ENCODE results near the gene BMP5.

Gene BMP5

GRCh38 chr6:55726144-55726543 is 149.2 kb downstream of the BMP5 start:
- Mint-ChIP-seq H3K4me3 (no peak overlapping the region), H3K36me3 (ENCODE audit: insufficient read depth) (no peaks in the 10 kb centered on the region), H3K9me3 (peaks cover 6% of the 10 kb centered on the region), H3K27me3 (no peaks in the 10 kb centered on the region), H3K27ac (ENCODE audit: low read depth) (no peak overlapping the region), H3K4me1 (no peaks in the 10 kb centered on the region)
- DNase-seq (ENCODE audit: low spot score in 2 of 2) (no peak), ATAC-seq (replicated peaks; ENCODE audit: extremely low read depth, poor library complexity, severe bottlenecking) (no peak)

DNA sequence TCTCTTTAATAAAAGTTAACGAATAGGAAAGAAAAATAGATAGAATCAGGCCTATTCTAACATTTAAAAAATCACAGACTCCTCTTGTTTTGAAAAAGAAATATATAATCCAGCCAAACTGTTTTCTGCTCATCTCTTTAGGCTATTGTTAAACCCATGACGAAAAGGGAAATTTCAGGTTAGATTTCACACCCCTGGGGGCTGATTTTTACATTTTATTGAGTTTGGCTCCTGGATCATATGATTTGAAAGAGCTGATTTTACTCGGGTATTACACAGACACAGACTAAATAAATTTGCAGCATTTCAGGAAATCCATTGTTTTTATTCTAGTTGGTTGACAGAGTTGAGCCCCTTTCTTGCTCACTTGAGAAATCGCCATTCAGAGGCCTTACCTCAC is 160.6 kb downstream of the BMP5 start:
- H3K4me1 Mint-ChIP-seq = no peaks in the 10 kb centered on the region
- no peak overlapping the region for H3K27ac Mint-ChIP-seq (ENCODE audit: low read depth)
- no peak for ATAC-seq (replicated peaks; ENCODE audit: extremely low read depth, poor library complexity, severe bottlenecking)
- H3K27me3 Mint-ChIP-seq = no peaks in the 10 kb centered on the region
- no peaks in the 10 kb centered on the region for H3K36me3 Mint-ChIP-seq (ENCODE audit: insufficient read depth)
- peaks cover 14% of the 10 kb centered on the region for H3K9me3 Mint-ChIP-seq
- no peak for DNase-seq (ENCODE audit: low spot score in 2 of 2)
- H3K4me3 Mint-ChIP-seq = no peak overlapping the region

GRCh38 chr6:55713436-55713835 is 162.0 kb downstream of the BMP5 start:
- no peaks in the 10 kb centered on the region for H3K4me1 Mint-ChIP-seq
- H3K27ac Mint-ChIP-seq (ENCODE audit: low read depth) = no peak overlapping the region
- no peak for DNase-seq (ENCODE audit: low spot score in 2 of 2)
- H3K36me3 Mint-ChIP-seq (ENCODE audit: insufficient read depth) = no peaks in the 10 kb centered on the region
- H3K4me3 Mint-ChIP-seq = no peak overlapping the region
- H3K9me3 Mint-ChIP-seq = peaks cover 18% of the 10 kb centered on the region
- ATAC-seq (replicated peaks; ENCODE audit: extremely low read depth, poor library complexity, severe bottlenecking) = no peak
- no peaks in the 10 kb centered on the region for H3K27me3 Mint-ChIP-seq

GRCh38 chr6:55708711-55709110 is 166.7 kb downstream of the BMP5 start:
- ATAC-seq (replicated peaks; ENCODE audit: extremely low read depth, poor library complexity, severe bottlenecking) = no peak
- no peak for DNase-seq (ENCODE audit: low spot score in 2 of 2)
- no peak overlapping the region for H3K27ac Mint-ChIP-seq (ENCODE audit: low read depth)
- H3K36me3 Mint-ChIP-seq (ENCODE audit: insufficient read depth) = no peaks in the 10 kb centered on the region
- H3K4me3 Mint-ChIP-seq = no peak overlapping the region
- peaks cover 15% of the 10 kb centered on the region for H3K9me3 Mint-ChIP-seq
- no peaks in the 10 kb centered on the region for H3K27me3 Mint-ChIP-seq
- no peaks in the 10 kb centered on the region for H3K4me1 Mint-ChIP-seq

GRCh38 chr6:55705451-55706440 is 169.6 kb downstream of the BMP5 start:
- peaks cover 23% of the 10 kb centered on the region for H3K9me3 Mint-ChIP-seq
- no peaks in the 10 kb centered on the region for H3K36me3 Mint-ChIP-seq (ENCODE audit: insufficient read depth)
- H3K4me1 Mint-ChIP-seq = no peaks in the 10 kb centered on the region
- ATAC-seq (replicated peaks; ENCODE audit: extremely low read depth, poor library complexity, severe bottlenecking) = no peak
- H3K27me3 Mint-ChIP-seq = no peaks in the 10 kb centered on the region
- no peak overlapping the region for H3K4me3 Mint-ChIP-seq
- DNase-seq (ENCODE audit: low spot score in 2 of 2) = no peak
- H3K27ac Mint-ChIP-seq (ENCODE audit: low read depth) = no peak overlapping the region

DNA sequence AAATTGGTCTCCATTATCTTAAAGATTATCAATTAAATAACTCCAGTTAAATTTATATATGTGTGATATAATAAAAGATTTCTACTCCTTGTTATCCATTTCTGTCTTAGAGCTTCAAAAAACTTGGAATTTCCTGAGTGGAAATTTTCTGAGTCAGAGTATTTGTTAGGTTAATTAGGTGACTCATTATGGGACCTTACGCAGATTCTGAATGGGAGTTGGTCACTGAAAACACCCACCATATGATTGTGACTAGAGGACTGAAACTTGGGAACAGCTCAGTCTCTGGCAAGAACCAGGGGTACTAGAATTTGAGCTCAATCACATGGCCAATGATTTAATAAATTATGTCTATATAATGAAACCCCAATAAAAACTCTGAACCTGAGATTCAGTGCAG is 171.0 kb downstream of the BMP5 start:
- H3K4me1 Mint-ChIP-seq = no peaks in the 10 kb centered on the region
- no peaks in the 10 kb centered on the region for H3K27me3 Mint-ChIP-seq
- no peaks in the 10 kb centered on the region for H3K36me3 Mint-ChIP-seq (ENCODE audit: insufficient read depth)
- DNase-seq (ENCODE audit: low spot score in 2 of 2) (no peak), ATAC-seq (replicated peaks; ENCODE audit: extremely low read depth, poor library complexity, severe bottlenecking) (no peak)
- H3K4me3 Mint-ChIP-seq = no peak overlapping the region
- H3K27ac Mint-ChIP-seq (ENCODE audit: low read depth) = no peak overlapping the region
- peaks cover 28% of the 10 kb centered on the region for H3K9me3 Mint-ChIP-seq
